GM12892 (cell line): ENCODE data around the gene PKP1.

Experiments
- POLR2A ChIP-seq: IDR thresholded peaks from 2 replicates; pipeline ENCODE4 v1.6.1; 2011; ENCODE audit warnings: low read depth, low read length, control low read depth
- POLR2AphosphoS5 ChIP-seq: IDR thresholded peaks from 2 replicates; pipeline ENCODE4 v1.6.1; 2011; ENCODE audit warnings: low read depth, low read length, control low read depth

DNA sequence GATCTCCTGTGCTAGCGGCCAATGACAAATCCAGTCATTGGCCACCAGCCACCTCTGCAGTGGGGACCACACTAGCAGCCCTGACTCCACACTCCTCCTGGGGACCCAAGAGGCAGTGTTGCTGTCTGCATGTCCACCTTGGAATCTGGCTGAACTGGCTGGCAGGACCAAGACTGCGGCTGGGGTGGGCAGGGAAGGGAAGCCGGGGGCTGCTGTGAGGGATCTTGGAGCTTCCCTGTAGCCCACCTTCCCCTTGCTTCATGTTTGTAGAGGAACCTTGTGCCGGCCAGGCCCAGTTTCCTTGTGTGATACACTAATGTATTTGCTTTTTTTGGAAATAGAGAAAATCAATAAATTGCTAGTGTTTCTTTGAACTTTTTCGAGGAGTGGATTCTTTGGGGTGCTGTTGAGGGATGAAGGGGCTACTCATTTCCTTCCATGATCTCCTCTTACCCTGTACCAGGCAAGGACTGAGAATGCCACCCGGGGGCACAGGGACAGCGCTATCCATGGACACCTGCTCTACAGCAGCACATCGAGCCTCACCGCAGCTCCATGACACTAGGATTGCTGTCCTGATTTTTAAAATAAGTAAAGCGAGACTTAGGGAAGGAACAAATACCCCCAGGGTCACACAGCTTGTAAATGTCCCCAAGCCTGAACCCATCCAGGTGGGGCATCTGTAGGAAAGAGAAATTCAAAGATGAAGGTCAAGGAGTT is 49.5 kb downstream of the PKP1 start:
- no peak for TF ChIP-seq POLR2AphosphoS5
- TF ChIP-seq POLR2A: no peak
